ENCODE measurements around the gene FAS. TPM values are rescaled to one million over a fixed set of nuclear protein-coding genes. Genes with fewer than 3 reads are reported as not detected.

The FAS gene
- total and polyA plus RNA-seq, 4 donors = 2.2 to 13.2 (median 5.9) TPM

GRCh38 chr10:89002226-89002978, 11.8 kb downstream of the FAS start:
- no peak overlapping the region for H3K27ac ChIP-seq (ENCODE audit: low read depth in 1 of 2, low read length in 2 of 2)

GRCh38 chr10:89003344-89003743, 12.7 kb downstream of the FAS start:
- Histone ChIP-seq H3K27ac (ENCODE audit: low read depth in 1 of 2, low read length in 2 of 2) (no peak overlapping the region), H3K9me3 (ENCODE audit: control insufficient read depth in 4 of 4, low read length in 3 of 4) (no peaks in the 10 kb centered on the region), H3K4me1 (ENCODE audit: control insufficient read depth in 4 of 4, insufficient read depth in 4 of 4, low read length in 3 of 4) (peaks cover 0 to 5% (median 2%) of the 10 kb centered on the region in 4 donors), H3K36me3 (ENCODE audit: control insufficient read depth in 4 of 4, insufficient read depth in 3 of 4, low read depth in 1 of 4, low read length in 3 of 4) (peaks cover 3 to 16% (median 4%) of the 10 kb centered on the region in 4 donors), H3K4me3 (ENCODE audit: low read depth in 1 of 3, low read length in 3 of 3) (no peak overlapping the region), H3K9ac (ENCODE audit: low read depth in 1 of 2, low read length in 2 of 2) (no peak overlapping the region), H3K27me3 (ENCODE audit: control insufficient read depth in 4 of 4, insufficient read depth in 4 of 4, low read length in 3 of 4) (no peaks in the 10 kb centered on the region)
- TF ChIP-seq HNF4G (IDR thresholded peaks at IDR 0.05) (no peak), RAD21 (IDR thresholded peaks at IDR 0.05) (no peak), TAF1 (conservative IDR thresholded peaks at IDR 0.05) (no peak), RXRA (IDR thresholded peaks at IDR 0.05) (no peak)
- 57% methylated on average over 2 of the region's 2 CpGs for WGBS
- DNase-seq (ENCODE audit: low spot score) = no peak

More at GRCh38 chr10:89002226-89002978, 11.8 kb downstream of the FAS start:
- no peak for TF ChIP-seq GABPA (IDR thresholded peaks at IDR 0.05 in 1 of 2, conservative IDR thresholded peaks at IDR 0.05 in 1 of 2)
- TF ChIP-seq CTCF (IDR thresholded peaks at IDR 0.05; ENCODE audit: low read depth, low read length, missing input control) = no peak
- TF ChIP-seq YY1 (IDR thresholded peaks at IDR 0.05) = no peak
- no peak for TF ChIP-seq HNF4A (conservative IDR thresholded peaks at IDR 0.05)
- no peak for TF ChIP-seq RAD21 (IDR thresholded peaks at IDR 0.05)
- TF ChIP-seq RXRA (IDR thresholded peaks at IDR 0.05) = no peak
- no peak for TF ChIP-seq EGR1 (IDR thresholded peaks at IDR 0.05; ENCODE audit: low read depth in 2 of 2)
- TF ChIP-seq FOXA2 (IDR thresholded peaks at IDR 0.05) = no peak
- TF ChIP-seq MAX (IDR thresholded peaks at IDR 0.05) = no peak
- no peak for TF ChIP-seq REST (IDR thresholded peaks at IDR 0.05)
- TF ChIP-seq HNF4G (IDR thresholded peaks at IDR 0.05) = no peak
- Histone ChIP-seq H3K4me1 (ENCODE audit: control insufficient read depth in 4 of 4, insufficient read depth in 4 of 4, low read length in 3 of 4) (peaks cover 0 to 5% (median 2%) of the 10 kb centered on the region in 4 donors), H3K36me3 (ENCODE audit: control insufficient read depth in 4 of 4, insufficient read depth in 3 of 4, low read depth in 1 of 4, low read length in 3 of 4) (peaks cover 0 to 11% (median 2%) of the 10 kb centered on the region in 4 donors), H3K9me3 (ENCODE audit: control insufficient read depth in 4 of 4, low read length in 3 of 4) (no peaks in the 10 kb centered on the region), H3K9ac (ENCODE audit: low read depth in 1 of 2, low read length in 2 of 2) (no peak overlapping the region), H3K4me3 (ENCODE audit: low read depth in 1 of 3, low read length in 3 of 3) (no peak overlapping the region), H3K27me3 (ENCODE audit: control insufficient read depth in 4 of 4, insufficient read depth in 4 of 4, low read length in 3 of 4) (no peaks in the 10 kb centered on the region)
- WGBS = 84% methylated on average over 4 of the region's 4 CpGs
- DNase-seq (ENCODE audit: low spot score) = no peak

Measured in liver (tissue), 9 donors.